Endothelial cell of umbilical vein (primary cell): ENCODE results near the gene MRPS11. TPM values are rescaled to one million over a fixed set of nuclear protein-coding genes. Genes with fewer than 3 reads are reported as not detected.

ENCODE experiments used
- BruUV-seq: library from RNA; stranded (reverse); fragments of 400-500 nt; replicated peaks from 2 replicates; lab custom pipeline; 2021; lab: Mats Ljungman, UMichigan
- CTCF ChIA-PET: fragments of 300-600, 350-600 bp; sonication (Branson Sonifier 250); formaldehyde crosslinking; loops from one replicate; lab custom pipeline; 2021; ENCODE audit warnings: antibody characterized with exemption, inconsistent platforms; lab: Charles Lee
- POLR2A ChIA-PET: fragments of 300-600, 350-600 bp; sonication (Branson Sonifier 250); formaldehyde crosslinking; loops from one replicate; lab custom pipeline; 2021; ENCODE audit warnings: antibody characterized with exemption, inconsistent platforms; lab: Charles Lee
- DNase-seq: peaks from one replicate; pipeline ENCODE4 v3.0.0-alpha.2; 2011; ENCODE audit warnings: low read depth, low spot score
- FAIRE-seq: peaks from 2 replicates; lab custom pipeline; 2011; peaks lifted over from hg19 to GRCh38; lab: Jason Lieb, UNC
- H2AFZ ChIP-seq: 2 replicates; pipeline ENCODE4 v1.6.0; 2012; ENCODE audit warnings: low read depth, low read length, control low read depth, inconsistent platforms
- H3K27ac ChIP-seq: 2 replicates; pipeline ENCODE4 v1.5.1; 2011; ENCODE audit warnings: low read depth, mild to moderate bottlenecking, control low read depth, low read length, moderate library complexity; ENCODE audit not compliant: insufficient read depth
- H3K27me3 ChIP-seq, 2 experiments: 2 replicates each; pipeline versions ENCODE4 v1.6.0 to v1.6.1; 2011; ENCODE audit warnings: low read length in 2 of 2, mixed read lengths in 1 of 2; ENCODE audit not compliant: control insufficient read depth in 2 of 2, insufficient read depth in 2 of 2
- H3K36me3 ChIP-seq, 2 experiments: 2 replicates in 1 of 2; 3 replicates in 1 of 2; pipeline ENCODE4 v1.5.1; 2011; ENCODE audit warnings: low read length in 2 of 2, mild to moderate bottlenecking in 1 of 2, moderate library complexity in 1 of 2; ENCODE audit not compliant: control insufficient read depth in 2 of 2, insufficient read depth in 2 of 2; ENCODE audit errors: extremely low read depth in 1 of 2
- H3K4me1 ChIP-seq: 3 replicates; pipeline ENCODE4 v1.5.1; 2011; ENCODE audit warnings: mild to moderate bottlenecking, low read length; ENCODE audit not compliant: control insufficient read depth, insufficient read depth; ENCODE audit errors: extremely low read depth
- H3K4me2 ChIP-seq: 2 replicates; pipeline ENCODE4 v1.6.1; 2011; ENCODE audit warnings: low read length, control low read depth, mixed read lengths; ENCODE audit not compliant: insufficient read depth
- H3K4me3 ChIP-seq, 3 experiments: fragments of 200-600 bp in 1 of 3; sonication (generic), shearing (Covaris generic) in 1 of 3; replicated peaks in 1 of 3; 2 replicates each; pipeline ENCODE4 v1.5.1; 2011 to 2016; ENCODE audit warnings: control low read depth in 3 of 3, low read length in 3 of 3, mild to moderate bottlenecking in 2 of 3, inconsistent platforms in 1 of 3, low read depth in 1 of 3, moderate library complexity in 1 of 3; ENCODE audit not compliant: insufficient read depth in 1 of 3
- H3K79me2 ChIP-seq: 2 replicates; pipeline ENCODE4 v1.6.0; 2012; ENCODE audit warnings: low read length, inconsistent platforms; ENCODE audit not compliant: control insufficient read depth, insufficient read depth
- H3K9ac ChIP-seq: replicated peaks from 2 replicates; pipeline ENCODE3; 2011; ENCODE audit warnings: low read length, control low read depth; ENCODE audit not compliant: insufficient read depth; ENCODE audit errors: extremely low read depth
- H3K9me1 ChIP-seq: replicated peaks from 3 replicates; pipeline ENCODE4 v1.6.0; 2011; ENCODE audit warnings: mild to moderate bottlenecking, low read length; ENCODE audit not compliant: control insufficient read depth, insufficient read depth; ENCODE audit errors: extremely low read depth
- H3K9me3 ChIP-seq: replicated peaks from 2 replicates; pipeline ENCODE4 v1.5.1; 2012; ENCODE audit warnings: low read length, inconsistent platforms; ENCODE audit not compliant: control insufficient read depth, insufficient read depth
- H4K20me1 ChIP-seq: replicated peaks from 2 replicates; pipeline ENCODE3; 2011; ENCODE audit warnings: mild to moderate bottlenecking, low read length; ENCODE audit not compliant: control insufficient read depth, insufficient read depth; ENCODE audit errors: extremely low read depth
- EZH2 ChIP-seq: IDR thresholded peaks from 2 replicates; pipeline ENCODE4 v1.6.1; 2012; ENCODE audit warnings: borderline replicate concordance, low read depth, mild to moderate bottlenecking, moderate library complexity, low read length, inconsistent platforms; ENCODE audit not compliant: severe bottlenecking
- FOS ChIP-seq: IDR thresholded peaks from 2 replicates; pipeline ENCODE4 v1.6.1; 2011; ENCODE audit warnings: mild to moderate bottlenecking, low read length, moderate library complexity, borderline replicate concordance; ENCODE audit not compliant: insufficient read depth
- GATA2 ChIP-seq: IDR thresholded peaks from 2 replicates; pipeline ENCODE4 v1.7.0; 2011; ENCODE audit warnings: low read depth, mild to moderate bottlenecking, moderate library complexity, mixed read lengths, low read length; ENCODE audit not compliant: insufficient read length, insufficient read depth
- JUN ChIP-seq: IDR thresholded peaks from 2 replicates; pipeline ENCODE4 v1.6.1; 2011; ENCODE audit warnings: borderline replicate concordance, low read depth; ENCODE audit not compliant: insufficient read length, insufficient read depth
- MYC ChIP-seq: IDR thresholded peaks from one replicate; pipeline ENCODE4 v1.6.1; 2011; ENCODE audit warnings: mild to moderate bottlenecking, low read depth, low read length
- POLR2A ChIP-seq: IDR thresholded peaks from 2 replicates; pipeline ENCODE4 v1.6.1; 2012; ENCODE audit warnings: low read depth, mild to moderate bottlenecking, control low read depth, low read length
- POLR2AphosphoS5 ChIP-seq: IDR thresholded peaks from 2 replicates; pipeline ENCODE4 v1.6.1; 2012; ENCODE audit warnings: low read depth, mild to moderate bottlenecking, control low read depth, low read length, moderate library complexity; ENCODE audit not compliant: insufficient read depth
- dilution Hi-C: fragments of 300-500 bp; cut with MboI; formaldehyde crosslinking; loops from one replicate; pipeline ENCODE4 v1.15.0; 2019; ENCODE audit warnings: low sequenced_read_pairs; ENCODE audit not compliant: extremely low pct_ligation_motif_present
- intact Hi-C: fragments of 100-400 bp; cut with micrococcal nuclease; formaldehyde crosslinking; loops from one replicate; pipeline ENCODE4 v1.10.0; 2022
- polyA plus RNA-seq, 4 experiments: library from polyadenylated mRNA; depleted of rRNA in 3 of 4; stranded (reverse) in 3 of 4; unstranded in 1 of 4; fragments of >200 nt; gene quantifications; 2 replicates each; pipeline versions ENCODE4 v1.2.1 to v1.2.3, GENCODE V29; 2011 to 2012; ENCODE audit warnings: missing spikeins in 1 of 4
- total RNA-seq: library from RNA; stranded (reverse); gene quantifications from 2 replicates; pipeline ENCODE4 v1.2.3, GENCODE V29; 2021
- TF ChIP-seq, protein P1 (sequence below), 2 donors: IDR thresholded peaks; 1 replicate in 1 of 2; 2 replicates in 1 of 2; pipeline ENCODE4 v1.5.1; 2011; ENCODE audit warnings: low read length in 2 of 2, mild to moderate bottlenecking in 2 of 2, moderate library complexity in 2 of 2, control low read depth in 1 of 2, inconsistent platforms in 1 of 2, low read depth in 1 of 2; ENCODE audit not compliant: insufficient read depth in 1 of 2; ENCODE audit errors: extremely low read depth in 1 of 2
- TF ChIP-seq, protein P2 (sequence below): IDR thresholded peaks from 2 replicates; pipeline ENCODE4 v1.6.1; 2011; ENCODE audit not compliant: insufficient read depth, insufficient read length

MRPS11 gene
- total and polyA plus RNA-seq, 2 donors (not counting 3 experiments of a cell fraction or from before 2014, with no cell fraction given): 66.3 to 97.9 TPM

DNA sequence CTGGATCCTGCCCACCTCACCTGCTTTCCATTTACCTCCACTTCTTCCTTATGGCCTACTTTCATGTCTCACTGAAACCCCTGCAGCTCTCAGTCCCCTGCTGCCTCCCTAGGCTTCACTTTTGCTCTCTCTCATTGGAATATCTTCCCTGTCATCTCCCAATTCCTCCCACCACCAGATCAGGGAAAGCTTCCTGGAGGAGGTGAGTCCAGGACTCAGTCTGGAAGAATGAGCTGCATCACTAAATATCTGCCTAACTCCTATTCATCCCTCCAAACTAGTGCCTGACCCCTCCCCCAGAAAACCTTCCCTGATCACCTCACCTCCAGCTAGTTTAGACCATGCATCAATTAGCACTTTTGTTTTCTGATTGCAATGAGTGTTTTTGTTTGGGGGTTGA is 37.5 kb upstream of the MRPS11 start:
- Histone ChIP-seq H3K27me3 (no peaks in the 10 kb centered on the region), H3K4me1 (no peaks in the 10 kb centered on the region), H3K4me3 (no peak overlapping the region), H3K27ac (no peak overlapping the region), H3K79me2 (no peaks in the 10 kb centered on the region), H3K9me3 (no peaks in the 10 kb centered on the region), H3K4me2 (no peak overlapping the region), H2AFZ (no peak overlapping the region), H3K9ac (no peak overlapping the region), H3K36me3 (no peaks in the 10 kb centered on the region), H4K20me1 (no peaks in the 10 kb centered on the region), H3K9me1 (no peaks in the 10 kb centered on the region)
- TF ChIP-seq EZH2 (no peak), MYC (no peak), FOS (no peak), JUN (no peak), POLR2AphosphoS5 (no peak), GATA2 (no peak), POLR2A (no peak)
- TF ChIP-seq, protein P1, sequence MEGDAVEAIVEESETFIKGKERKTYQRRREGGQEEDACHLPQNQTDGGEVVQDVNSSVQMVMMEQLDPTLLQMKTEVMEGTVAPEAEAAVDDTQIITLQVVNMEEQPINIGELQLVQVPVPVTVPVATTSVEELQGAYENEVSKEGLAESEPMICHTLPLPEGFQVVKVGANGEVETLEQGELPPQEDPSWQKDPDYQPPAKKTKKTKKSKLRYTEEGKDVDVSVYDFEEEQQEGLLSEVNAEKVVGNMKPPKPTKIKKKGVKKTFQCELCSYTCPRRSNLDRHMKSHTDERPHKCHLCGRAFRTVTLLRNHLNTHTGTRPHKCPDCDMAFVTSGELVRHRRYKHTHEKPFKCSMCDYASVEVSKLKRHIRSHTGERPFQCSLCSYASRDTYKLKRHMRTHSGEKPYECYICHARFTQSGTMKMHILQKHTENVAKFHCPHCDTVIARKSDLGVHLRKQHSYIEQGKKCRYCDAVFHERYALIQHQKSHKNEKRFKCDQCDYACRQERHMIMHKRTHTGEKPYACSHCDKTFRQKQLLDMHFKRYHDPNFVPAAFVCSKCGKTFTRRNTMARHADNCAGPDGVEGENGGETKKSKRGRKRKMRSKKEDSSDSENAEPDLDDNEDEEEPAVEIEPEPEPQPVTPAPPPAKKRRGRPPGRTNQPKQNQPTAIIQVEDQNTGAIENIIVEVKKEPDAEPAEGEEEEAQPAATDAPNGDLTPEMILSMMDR (IDR thresholded peaks at IDR 0.05; ENCODE audit: extremely low read depth in 1 of 2, insufficient read depth in 1 of 2, low read depth in 1 of 2, low read length in 2 of 2): no peak
- TF ChIP-seq, protein P2, sequence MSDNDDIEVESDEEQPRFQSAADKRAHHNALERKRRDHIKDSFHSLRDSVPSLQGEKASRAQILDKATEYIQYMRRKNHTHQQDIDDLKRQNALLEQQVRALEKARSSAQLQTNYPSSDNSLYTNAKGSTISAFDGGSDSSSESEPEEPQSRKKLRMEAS: no peak
- ChIA-PET POLR2A (no interaction called here), CTCF (no interaction called here)
- dilution Hi-C loops: no loop called here
- DNase-seq (no peak), FAIRE-seq (no peak)
- intact Hi-C loops: no loop called here
- BruUV-seq: no TSS peak
